Right lobe of liver (tissue), 6 donors: ENCODE results near the gene TRPT1. TPM values are rescaled to one million over a fixed set of nuclear protein-coding genes. Genes with fewer than 3 reads are reported as not detected.

Source experiments
- ATAC-seq, 4 donors: fragments of 200-7000 bp; cut with Tn5 transposase; one replicate each; pipeline ENCODE4 v1.9.1; 2020; ENCODE audit warnings: mild to moderate bottlenecking in 4 of 4, moderate library complexity in 4 of 4
- DNase-seq, 3 donors: peaks; one replicate each; pipeline ENCODE4 v3.0.0-alpha.2; 2020
- H3K27ac ChIP-seq, 3 donors: fragments of 200-600 bp; one replicate each; pipeline ENCODE4 v1.8.0; 2022
- H3K27me3 ChIP-seq, 2 donors: fragments of 200-600 bp; one replicate each; pipeline ENCODE4 v1.8.0; 2022
- H3K36me3 ChIP-seq, 4 donors: fragments of 200-600 bp; sonication (generic) in 1 of 4; one replicate each; pipeline versions ENCODE4 v1.5.1 to v1.8.0; 2017 to 2022; ENCODE audit warnings: control low read depth in 1 of 4
- H3K4me1 ChIP-seq, 4 donors: fragments of 200-600 bp; sonication (generic) in 1 of 4; one replicate each; pipeline versions ENCODE4 v1.5.1 to v1.8.0; 2017 to 2022; ENCODE audit warnings: control low read depth in 1 of 4
- H3K4me3 ChIP-seq, 3 donors: fragments of 200-600 bp; one replicate each; pipeline ENCODE4 v1.8.0; 2022
- H3K9me3 ChIP-seq, 4 donors: fragments of 200-600 bp; sonication (generic) in 1 of 4; one replicate each; pipeline versions ENCODE4 v1.5.1 to v1.8.0; 2017 to 2022; ENCODE audit warnings: control low read depth in 1 of 4
- CTCF ChIP-seq, 4 donors: fragments of 200-600 bp in 3 of 4; fragments of 450-650 bp in 1 of 4; IDR thresholded peaks; one replicate each; pipeline versions ENCODE4 v1.5.1 to v1.8.0; 2016 to 2022; ENCODE audit warnings: antibody characterized with exemption in 4 of 4, mild to moderate bottlenecking in 2 of 4
- POLR2A ChIP-seq: fragments of 450-650 bp; IDR thresholded peaks from one replicate; pipeline ENCODE4 v1.6.1; 2017; ENCODE audit warnings: antibody characterized with exemption, mild to moderate bottlenecking
- WGBS: methylation state at CpG from one replicate; pipeline ENCODE4 v1.1.6; 2018; ENCODE audit warnings: low coverage, low lambda C conversion rate; ENCODE audit not compliant: insufficient coverage; ENCODE audit errors: missing lambda C conversion rate; 5-methylcytosine and 5-hydroxymethylcytosine counted together
- intact Hi-C, 2 donors: fragments of 100-400 bp; cut with DNase I; formaldehyde crosslinking; loops; one replicate each; pipeline versions ENCODE4 v1.11.2 to v1.14.1; 2022
- total RNA-seq, 6 experiments: library from RNA; depleted of rRNA in 2 of 6; stranded (reverse); fragments of >200 nt in 2 of 6; fragmentation: NEBNext Ultra II Directional in 3 of 6; extraction: Animal tissue kit (Norgen Biotek cat#: 25700) in 3 of 6; gene quantifications; one replicate each; pipeline versions ENCODE4 v1.1.0 to v1.2.4, GENCODE V29; 2016 to 2023
- donor health status: DM: no; HTN: yes; CAD: no.
- donor health status: DM: no; HTN: no; CAD: no.
- donor health status: DM: no; HTN: no; CAD: no.
- donor health status: DM: no; HTN: yes; CAD: no.
- donor health status: DM: no; HTN: yes; CAD: no.

Gene TRPT1
- total RNA-seq, 6 experiments from 2014 or later: 13.5 to 29.6 (median 18.9) TPM

GRCh38 chr11:64208086-64208795 lies 17.7 kb downstream of the TRPT1 start:
- WGBS: 66% methylated on average over 8 of the region's 23 CpGs
- Histone ChIP-seq H3K27me3 (no peaks in the 10 kb centered on the region), H3K4me3 (peak overlapping the region; percentile 25 to 48 (median 37)), H3K4me1 (peaks cover 0 to 6% (median 0%) of the 10 kb centered on the region in 4 donors), H3K36me3 (peaks cover 6 to 38% (median 9%) of the 10 kb centered on the region in 4 donors), H3K27ac (peak overlapping the region; percentile 68 to 88 (median 85)), H3K9me3 (no peaks in the 10 kb centered on the region)
- intact Hi-C loops: no loop called here
- TF ChIP-seq POLR2A (no peak), CTCF (IDR thresholded peaks at IDR 0.05) (no peak)
- DNase-seq (peak in 2 of 3 donors; percentile 31 to 52), ATAC-seq (peak in 1 of 4 donors; percentile 3)

- Histone ChIP-seq H3K36me3 (peaks cover 12 to 45% (median 15%) of the 10 kb centered on the region in 4 donors), H3K27me3 (no peaks in the 10 kb centered on the region), H3K4me1 (peaks cover 0 to 6% (median 0%) of the 10 kb centered on the region in 4 donors), H3K27ac (peak overlapping the region; percentile 68 to 88 (median 85)), H3K9me3 (no peaks in the 10 kb centered on the region), H3K4me3 (peak overlapping the region; percentile 25 to 48 (median 37))
- intact Hi-C loops: no loop called here
- 30% methylated on average over 21 of the region's 30 CpGs for WGBS
- TF ChIP-seq POLR2A (peak; percentile 42), CTCF (IDR thresholded peaks at IDR 0.05) (no peak)
- DNase-seq (peak; percentile 71 to 79 (median 76)), ATAC-seq (peak; percentile 46 to 66 (median 56))
Observed at GRCh38 chr11:64207256-64208085, 18.5 kb downstream of the TRPT1 start.

GRCh38 chr11:64206457-64207255 lies 19.3 kb downstream of the TRPT1 start, which contains the start of gene FERMT3:
Gene FERMT3 (plus strand): TSS chr11:64206721. CDS start chr11:64207365, 644 bp downstream.
- ATAC-seq: peak; percentile 45 to 59 (median 53)
- WGBS: 17% methylated on average over 1 of the region's 27 CpGs

More at GRCh38 chr11:64206457-64207255, 19.3 kb downstream of the TRPT1 start, which contains the start of gene FERMT3:
- H3K4me3 ChIP-seq: peak within 1 kb of the TSS; percentile 25 to 48 (median 37)
- intact Hi-C loops: no loop called here
- peaks cover 0 to 6% (median 0%) of the 10 kb centered on the region in 4 donors for H3K4me1 ChIP-seq
- H3K36me3 ChIP-seq: peaks cover 12 to 54% (median 17%) of the 10 kb centered on the region in 4 donors
- no peaks in the 10 kb centered on the region for H3K27me3 ChIP-seq
- no peaks in the 10 kb centered on the region for H3K9me3 ChIP-seq
- peak within 1 kb of the TSS; percentile 68 to 88 (median 85) for H3K27ac ChIP-seq
- TF ChIP-seq POLR2A (no peak), CTCF (IDR thresholded peaks at IDR 0.05) (no peak)
- peak; percentile 72 to 81 (median 80) for DNase-seq
